HepG2 (cell line): Measurements from ENCODE around the gene FAM131A. TPM values are rescaled to one million over a fixed set of nuclear protein-coding genes. Genes with fewer than 3 reads are reported as not detected.

Source experiments
- AHDC1 ChIP-seq: sonication (generic); formaldehyde crosslinking; IDR thresholded peaks from 2 replicates; pipeline ENCODE4 v1.5.1; 2020; ENCODE audit warnings: mild to moderate bottlenecking, missing genetic modification reagents, borderline replicate concordance
- EEA1 ChIP-seq: sonication (generic); formaldehyde crosslinking; IDR thresholded peaks from 2 replicates; pipeline ENCODE4 v1.5.1; 2020; ENCODE audit warnings: mild to moderate bottlenecking, missing genetic modification reagents, borderline replicate concordance
- GMEB1 ChIP-seq: sonication (generic); formaldehyde crosslinking; IDR thresholded peaks from 2 replicates; pipeline ENCODE4 v1.5.1; 2020; ENCODE audit warnings: missing genetic modification reagents, mild to moderate bottlenecking, borderline replicate concordance
- HOXA3 ChIP-seq: sonication (generic); formaldehyde crosslinking; IDR thresholded peaks from 2 replicates; pipeline ENCODE4 v1.5.0; 2020; ENCODE audit warnings: missing genetic modification reagents
- SCMH1 ChIP-seq: sonication (generic); formaldehyde crosslinking; IDR thresholded peaks from 2 replicates; pipeline ENCODE4 v1.9.0; 2021; ENCODE audit warnings: missing genetic modification reagents, mild to moderate bottlenecking, borderline replicate concordance
- SNAPC5 ChIP-seq: sonication (generic); formaldehyde crosslinking; IDR thresholded peaks from 2 replicates; pipeline ENCODE4 v1.8.1; 2023; ENCODE audit warnings: mild to moderate bottlenecking, missing genetic modification reagents, borderline replicate concordance
- ZBTB40 ChIP-seq, 2 experiments: fragments of 450-650 bp in 1 of 2; sonication (generic) in 1 of 2; formaldehyde crosslinking in 1 of 2; IDR thresholded peaks; 2 replicates each; pipeline versions ENCODE4 v1.6.1 to v1.8.0; 2016 to 2022; ENCODE audit warnings: antibody characterized with exemption in 1 of 2, mild to moderate bottlenecking in 1 of 2, missing genetic modification reagents in 1 of 2
- ZNF614 ChIP-seq: IDR thresholded peaks from 2 replicates; pipeline ENCODE4 v1.6.1; 2018; ENCODE audit warnings: missing biosample characterization, missing genetic modification reagents, inconsistent platforms, borderline replicate concordance
- ZNF777 ChIP-seq: sonication (generic); formaldehyde crosslinking; IDR thresholded peaks from 2 replicates; pipeline ENCODE4 v1.4.0; 2020; ENCODE audit warnings: missing genetic modification reagents
- polyA plus RNA-seq, 8 experiments: library from polyadenylated mRNA; depleted of rRNA in 3 of 8; stranded (reverse) in 7 of 8; unstranded in 1 of 8; fragments of >200 nt; fragmentation: Illumina TruSeq in 4 of 8; extraction: Trizol in 4 of 8; gene quantifications; 2 replicates each; pipeline versions ENCODE4 v1.2.1 to v1.2.3, GENCODE V29; 2011 to 2016; ENCODE audit warnings: low read depth in 4 of 8, missing spikeins in 1 of 8, mixed read lengths in 1 of 8; ENCODE audit not compliant: insufficient read depth in 1 of 8
- total RNA-seq, 5 experiments: library from RNA; depleted of rRNA; stranded (reverse); fragments of >200 nt; fragmentation: Illumina TruSeq; extraction: Trizol; gene quantifications; 2 replicates each; pipeline ENCODE4 v1.2.3, GENCODE V29; 2016; ENCODE audit warnings: low read depth in 1 of 5

The FAM131A gene
- total and polyA plus RNA-seq, 2 of the 13 experiments (the other 11 are each of a cell fraction or from before 2014, with no cell fraction given), result 9.2 to 9.3 TPM

- TF ChIP-seq SCMH1 (no peak), ZNF614 (CRISPR knock-in tag) (0 out of 2 replicates have a peak, but pooled peaks have one; percentile 82), SNAPC5 (CRISPR knock-in tag) (no peak; the same call in 1 of the 2 replicates), AHDC1 (peak; percentile 57; the same call in 1 of the 2 replicates), ZNF777 (CRISPR knock-in tag) (peak; percentile 51), EEA1 (CRISPR knock-in tag) (peak; percentile 16; the same call in 1 of the 2 replicates), ZBTB40 (IDR thresholded peaks at IDR 0.05) (peak; percentile 68), ZBTB40 (CRISPR knock-in tag; IDR thresholded peaks at IDR 0.05) (peak; percentile 37; the same call in 1 of the 2 replicates), HOXA3 (peak; percentile 87), GMEB1 (CRISPR knock-in tag) (peak; percentile 80; the same call in 1 of the 2 replicates)
Measured at GRCh38 chr3:184362668-184363546, 25.5 kb downstream of the FAM131A start (continued).
